GM21360 (cell line): ENCODE measurements around the gene PGS1.
A peak's percentile ranks its signal among the peaks of the same experiment; 100 is the strongest.

Experiments
- ATAC-seq: cut with Tn5 transposase; IDR thresholded peaks from one replicate; pipeline ENCODE4 v1.9.1; 2021; ENCODE audit warnings: mild to moderate bottlenecking, moderate library complexity; ENCODE audit not compliant: unreplicated experiment

The PGS1 gene

GRCh38 chr17:78345791-78346494, 32.5 kb upstream of the PGS1 start:
- ATAC-seq, result no peak

- ATAC-seq, result no peak
Measured at GRCh38 chr17:78346605-78347250, 31.7 kb upstream of the PGS1 start.

GRCh38 chr17:78347453-78347852, 31.0 kb upstream of the PGS1 start:
- ATAC-seq, result no peak

- no peak for ATAC-seq
Measured at GRCh38 chr17:78348055-78348770, 30.2 kb upstream of the PGS1 start.

- ATAC-seq, result no peak
Measured at GRCh38 chr17:78349891-78350642, 28.4 kb upstream of the PGS1 start.

GRCh38 chr17:78351449-78352006, 26.9 kb upstream of the PGS1 start:
- ATAC-seq, result no peak

- no peak for ATAC-seq
Measured at GRCh38 chr17:78353834-78354233, 24.6 kb upstream of the PGS1 start.

GRCh38 chr17:78355045-78355641, 23.3 kb upstream of the PGS1 start:
- no peak for ATAC-seq

- ATAC-seq, result no peak
Measured at GRCh38 chr17:78355701-78356100, 22.7 kb upstream of the PGS1 start.

GRCh38 chr17:78356101-78356713, 22.2 kb upstream of the PGS1 start:
- ATAC-seq, result peak; percentile 49

GRCh38 chr17:78357177-78357586, 21.3 kb upstream of the PGS1 start:
- ATAC-seq, result no peak

GRCh38 chr17:78357672-78358537, 20.5 kb upstream of the PGS1 start:
- ATAC-seq, result no peak

GRCh38 chr17:78358538-78359320, 19.7 kb upstream of the PGS1 start:
- ATAC-seq, result no peak

GRCh38 chr17:78359321-78359996, 19.0 kb upstream of the PGS1 start:
- ATAC-seq, result no peak

GRCh38 chr17:78359997-78360370, 18.5 kb upstream of the PGS1 start, which contains the start of gene SOCS3:
Gene SOCS3 (minus strand): TSS chr17:78360077. CDS start chr17:78359095, 982 bp downstream.
- ATAC-seq, result peak; percentile 36

GRCh38 chr17:78360371-78361224, 17.9 kb upstream of the PGS1 start:
- ATAC-seq, result no peak

GRCh38 chr17:78361225-78361701, 17.2 kb upstream of the PGS1 start:
- ATAC-seq, result no peak
